ENCODE results near the gene PTPDC1.

Gene PTPDC1

GRCh38 chr9:94150279-94150828 is 66.1 kb downstream of the PTPDC1 start:
- no peak for DNase-seq (ENCODE audit: low spot score)
- H3K27ac ChIP-seq: no peak overlapping the region
- no peak for TF ChIP-seq CTCF (IDR thresholded peaks at IDR 0.05)

GRCh38 chr9:94150890-94151650 is 66.8 kb downstream of the PTPDC1 start:
- TF ChIP-seq CTCF (IDR thresholded peaks at IDR 0.05): no peak
- no peak for DNase-seq (ENCODE audit: low spot score)
- H3K27ac ChIP-seq: no peak overlapping the region
- H3K4me3 ChIP-seq: no peak overlapping the region

More at GRCh38 chr9:94150279-94150828, 66.1 kb downstream of the PTPDC1 start:
- H3K4me3 ChIP-seq: no peak overlapping the region

- no peak overlapping the region for H3K4me3 ChIP-seq
- DNase-seq (ENCODE audit: low spot score): no peak
- TF ChIP-seq CTCF (IDR thresholded peaks at IDR 0.05): no peak
- no peak overlapping the region for H3K27ac ChIP-seq
Observed at GRCh38 chr9:94153905-94154304, 69.6 kb downstream of the PTPDC1 start.

GRCh38 chr9:94156348-94157049 is 72.2 kb downstream of the PTPDC1 start:
- TF ChIP-seq CTCF (IDR thresholded peaks at IDR 0.05): no peak
- H3K4me3 ChIP-seq: no peak overlapping the region
- peak overlapping the region in 1 of 2 donors; percentile 55 for H3K27ac ChIP-seq
- DNase-seq (ENCODE audit: low spot score): no peak

- no peak for DNase-seq (ENCODE audit: low spot score)
- no peak overlapping the region for H3K4me3 ChIP-seq
- TF ChIP-seq CTCF (IDR thresholded peaks at IDR 0.05): no peak
- peak overlapping the region in 1 of 2 donors; percentile 55 for H3K27ac ChIP-seq
Observed at GRCh38 chr9:94157050-94157801, 73.0 kb downstream of the PTPDC1 start.
